Spinal cord (tissue), 10 donors: ENCODE measurements around the gene SLC29A4. TPM values are rescaled to one million over a fixed set of nuclear protein-coding genes. Genes with fewer than 3 reads are reported as not detected.

Experiments used
- DNase-seq, 6 donors: peaks; one replicate each; pipeline versions ENCODE4 v3.0.0 to v3.0.0-alpha.2; 2013 to 2015; ENCODE audit warnings: low spot score in 6 of 6, low read depth in 4 of 6
- H3K27ac ChIP-seq: one replicate; pipeline ENCODE4 v1.5.1; 2013; ENCODE audit warnings: low read depth, low read length, control low read depth
- H3K27me3 ChIP-seq: one replicate; pipeline ENCODE4 v1.6.1; 2013; ENCODE audit warnings: low read length; ENCODE audit not compliant: control insufficient read depth, insufficient read depth
- H3K36me3 ChIP-seq: one replicate; pipeline ENCODE4 v1.6.1; 2013; ENCODE audit warnings: low read length; ENCODE audit not compliant: control insufficient read depth, insufficient read depth
- H3K4me1 ChIP-seq: one replicate; pipeline ENCODE4 v1.6.1; 2013; ENCODE audit warnings: low read length; ENCODE audit not compliant: control insufficient read depth, insufficient read depth
- H3K4me3 ChIP-seq: one replicate; pipeline ENCODE4 v1.5.1; 2013; ENCODE audit warnings: low read depth, low read length, control low read depth
- H3K9me3 ChIP-seq: one replicate; pipeline ENCODE4 v1.6.1; 2013; ENCODE audit warnings: low read length; ENCODE audit not compliant: control insufficient read depth, insufficient read depth
- WGBS: methylation state at CpG from one replicate; pipeline ENCODE4 v1.1.5; 2013; ENCODE audit warnings: missing lambda C conversion rate; ENCODE audit not compliant: insufficient coverage; 5-methylcytosine and 5-hydroxymethylcytosine counted together
- polyA plus RNA-seq, 2 donors: library from polyadenylated mRNA; unstranded; fragments of 120-200 nt; gene quantifications; one replicate each; pipeline ENCODE4 v1.2.1, GENCODE V29; 2013; ENCODE audit not compliant: insufficient read length in 2 of 2
- total RNA-seq, 2 donors: library from RNA; depleted of rRNA in 1 of 2; stranded (reverse); fragments of 120-200 nt in 1 of 2; fragments of >200 nt in 1 of 2; gene quantifications; one replicate each; pipeline versions ENCODE4 v1.2.3 to v1.2.4, GENCODE V29; 2013 to 2014
- donor health status: healthy.

The SLC29A4 gene
- total and polyA plus RNA-seq, 4 donors, result 7.7 to 59.8 (median 33.6) TPM

DNA sequence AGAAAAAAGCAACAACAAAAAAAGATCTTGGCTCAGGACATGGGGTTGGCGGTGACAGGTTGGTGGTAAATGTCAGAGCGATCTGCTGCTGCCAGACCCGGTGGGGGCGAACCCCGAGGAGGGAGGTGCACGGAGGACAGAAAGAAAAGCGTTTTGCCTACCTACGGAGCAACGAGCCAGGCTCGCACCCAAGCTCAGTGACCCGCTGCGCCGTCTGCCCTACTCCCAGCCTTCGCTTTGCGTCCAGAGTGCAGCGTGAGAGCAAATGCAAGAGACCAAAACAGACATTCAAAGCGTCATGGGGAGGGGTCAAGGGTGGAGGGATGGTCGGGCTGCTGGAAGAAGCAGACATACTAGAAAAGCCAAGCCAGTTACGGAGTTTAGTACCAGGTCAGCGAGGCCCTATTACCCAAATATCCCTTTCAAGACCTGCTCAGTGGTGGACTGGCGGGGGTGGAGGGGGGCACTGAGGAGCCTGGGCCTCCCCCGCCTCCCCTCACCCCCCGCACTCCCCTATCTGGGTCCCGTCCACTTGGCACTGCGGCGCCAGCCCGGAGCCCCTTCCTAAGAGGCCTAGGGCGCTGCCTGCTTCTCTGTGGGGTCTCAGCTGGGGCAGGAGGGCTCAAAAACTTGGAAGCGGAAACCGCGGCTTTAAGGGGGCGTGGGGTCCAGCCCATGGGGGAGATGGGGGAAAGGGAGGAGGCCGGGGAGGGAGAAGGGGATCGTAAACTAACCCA is 66.9 kb downstream of the SLC29A4 start:
- Histone ChIP-seq H3K27ac (no peak overlapping the region), H3K4me3 (no peak overlapping the region), H3K9me3 (peaks cover under 1% of the 10 kb centered on the region), H3K4me1 (peaks cover 23% of the 10 kb centered on the region), H3K27me3 (no peaks in the 10 kb centered on the region), H3K36me3 (peaks cover 97% of the 10 kb centered on the region)
- no peak for DNase-seq
- 55% methylated on average over 23 of the region's 34 CpGs for WGBS

DNA sequence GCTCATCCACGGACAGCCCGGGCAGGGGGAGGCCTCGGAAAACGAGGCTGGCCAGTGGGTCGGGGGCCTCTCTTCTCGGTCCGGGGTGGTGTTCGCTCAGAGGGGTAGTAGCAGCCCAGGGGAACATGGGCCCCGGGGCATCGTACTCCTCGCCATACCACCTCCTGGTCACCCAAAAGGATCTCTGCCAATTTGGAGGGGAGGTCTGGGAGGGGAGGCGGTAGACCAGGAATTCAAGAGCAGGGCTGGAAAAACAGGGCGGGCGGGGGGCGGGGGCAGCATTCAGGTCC is 67.4 kb downstream of the SLC29A4 start:
- no peak for DNase-seq
- no peak overlapping the region for H3K27ac ChIP-seq
- no peaks in the 10 kb centered on the region for H3K9me3 ChIP-seq
- peaks cover 28% of the 10 kb centered on the region for H3K4me1 ChIP-seq
- 64% methylated on average over 8 of the region's 15 CpGs for WGBS
- H3K36me3 ChIP-seq, result peaks cover 96% of the 10 kb centered on the region
- H3K27me3 ChIP-seq, result no peaks in the 10 kb centered on the region
- no peak overlapping the region for H3K4me3 ChIP-seq

DNA sequence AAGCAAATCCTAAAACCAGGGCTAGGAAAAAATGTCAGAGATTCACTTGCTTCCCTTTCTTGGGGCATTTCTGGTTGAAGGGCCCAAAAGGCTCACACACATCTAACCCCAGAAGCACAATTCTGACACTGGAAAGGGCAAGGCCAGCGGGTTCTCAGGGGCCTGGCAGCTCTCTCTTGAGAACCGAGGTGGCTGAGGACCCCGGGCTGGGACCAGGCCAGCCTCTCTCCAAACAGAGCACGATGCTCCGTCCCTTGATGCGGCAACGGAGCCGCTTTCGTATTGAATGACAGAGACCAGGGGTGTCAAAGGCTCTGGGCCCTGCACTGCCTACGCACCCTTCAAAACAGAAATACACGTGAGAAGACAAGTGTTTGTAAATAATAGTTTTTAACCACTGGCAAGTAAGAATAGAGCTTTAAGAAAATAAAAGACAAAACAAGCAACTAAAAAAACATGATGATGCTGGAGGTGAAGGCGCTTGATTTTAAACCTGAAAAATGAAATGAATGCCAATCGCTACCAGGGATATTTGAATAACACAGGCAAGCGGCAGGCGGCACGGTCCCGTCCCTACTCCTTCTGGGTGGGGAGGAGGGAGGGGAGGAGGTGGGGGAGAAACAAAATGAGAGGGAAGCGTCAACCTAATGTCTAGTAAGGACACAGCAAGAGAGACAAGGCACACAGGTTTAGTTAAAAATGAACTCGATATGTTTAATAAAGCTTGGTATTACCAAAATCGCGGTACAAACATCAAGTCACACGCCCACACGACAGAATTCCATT is 68.0 kb downstream of the SLC29A4 start:
- Histone ChIP-seq H3K9me3 (no peaks in the 10 kb centered on the region), H3K4me1 (peaks cover 30% of the 10 kb centered on the region), H3K27me3 (no peaks in the 10 kb centered on the region), H3K4me3 (no peak overlapping the region), H3K36me3 (peaks cover 96% of the 10 kb centered on the region), H3K27ac (no peak overlapping the region)
- 82% methylated on average over 16 of the region's 23 CpGs for WGBS
- no peak for DNase-seq

DNA sequence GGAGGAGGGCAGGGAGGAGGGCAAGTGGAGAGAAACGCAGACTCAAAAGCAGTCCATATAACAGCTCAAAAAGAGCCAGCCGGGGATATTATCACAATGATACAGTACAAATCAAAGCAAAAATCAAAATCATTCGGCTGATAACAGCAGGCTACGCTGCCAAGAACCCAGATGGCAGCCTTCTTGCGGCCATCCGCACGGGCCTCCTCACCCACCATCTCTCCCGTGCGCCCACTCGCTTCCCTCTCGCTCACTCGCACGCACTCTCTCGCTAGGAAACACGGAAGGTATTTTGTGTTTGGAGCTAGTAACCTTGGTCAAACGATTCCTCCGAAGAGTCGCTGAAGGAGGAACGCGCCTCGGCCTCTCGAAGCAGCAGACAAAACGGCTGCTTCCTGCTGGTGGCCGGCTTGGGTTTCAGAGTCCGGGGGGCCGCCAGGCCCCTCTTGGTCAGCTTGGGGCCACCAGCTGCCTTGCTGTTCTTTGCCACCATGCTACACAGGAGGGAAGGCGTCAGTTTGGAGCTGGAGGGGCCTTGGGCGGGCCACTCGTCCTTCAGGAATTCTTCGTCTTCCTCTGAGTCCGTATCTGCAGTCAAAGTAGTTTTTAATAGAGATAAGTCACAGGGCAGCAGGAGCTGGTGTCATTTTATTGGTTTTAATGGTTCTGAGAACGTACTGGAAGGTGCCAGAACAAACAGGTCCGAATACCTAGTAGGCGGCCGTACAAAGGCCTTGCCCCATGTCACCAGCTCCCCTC is 68.9 kb downstream of the SLC29A4 start:
- no peak overlapping the region for H3K4me3 ChIP-seq
- no peaks in the 10 kb centered on the region for H3K9me3 ChIP-seq
- H3K4me1 ChIP-seq, result peaks cover 30% of the 10 kb centered on the region
- peak in 1 of 6 donors; percentile 44 for DNase-seq
- H3K36me3 ChIP-seq, result peaks cover 96% of the 10 kb centered on the region
- 89% methylated on average over 18 of the region's 35 CpGs for WGBS
- H3K27ac ChIP-seq, result no peak overlapping the region
- H3K27me3 ChIP-seq, result no peaks in the 10 kb centered on the region

DNA sequence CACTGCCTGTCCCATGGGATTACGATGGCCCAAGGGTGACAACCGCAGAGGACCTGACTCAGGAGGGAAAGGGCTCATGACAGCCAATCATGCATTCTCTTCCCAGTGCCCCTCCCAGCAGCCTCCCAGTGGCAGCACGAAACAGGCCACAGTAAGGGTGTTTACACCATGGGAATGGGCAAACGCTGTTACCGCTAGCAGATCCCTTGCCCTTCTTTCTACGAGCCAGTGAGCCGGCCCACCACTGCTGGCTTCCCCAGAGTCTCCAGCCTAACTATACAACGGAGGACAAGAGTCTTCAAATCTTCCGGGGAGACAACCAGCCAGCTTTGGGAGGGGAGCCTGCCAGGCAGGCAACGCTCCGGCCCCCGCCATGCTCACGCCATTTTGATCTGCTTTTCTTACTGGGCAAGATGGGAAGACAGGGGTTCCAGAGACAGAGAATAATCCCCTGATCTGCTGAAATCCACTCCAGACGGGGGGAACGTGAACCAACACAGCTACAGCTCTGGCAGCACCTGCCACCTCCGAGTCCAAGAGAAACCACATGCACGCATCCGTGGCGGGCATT is 69.8 kb downstream of the SLC29A4 start:
- no peaks in the 10 kb centered on the region for H3K9me3 ChIP-seq
- peaks cover 98% of the 10 kb centered on the region for H3K36me3 ChIP-seq
- no peak overlapping the region for H3K4me3 ChIP-seq
- 90% methylated on average over 16 of the region's 19 CpGs for WGBS
- H3K4me1 ChIP-seq, result peaks cover 30% of the 10 kb centered on the region
- no peaks in the 10 kb centered on the region for H3K27me3 ChIP-seq
- no peak for DNase-seq
- H3K27ac ChIP-seq, result no peak overlapping the region

DNA sequence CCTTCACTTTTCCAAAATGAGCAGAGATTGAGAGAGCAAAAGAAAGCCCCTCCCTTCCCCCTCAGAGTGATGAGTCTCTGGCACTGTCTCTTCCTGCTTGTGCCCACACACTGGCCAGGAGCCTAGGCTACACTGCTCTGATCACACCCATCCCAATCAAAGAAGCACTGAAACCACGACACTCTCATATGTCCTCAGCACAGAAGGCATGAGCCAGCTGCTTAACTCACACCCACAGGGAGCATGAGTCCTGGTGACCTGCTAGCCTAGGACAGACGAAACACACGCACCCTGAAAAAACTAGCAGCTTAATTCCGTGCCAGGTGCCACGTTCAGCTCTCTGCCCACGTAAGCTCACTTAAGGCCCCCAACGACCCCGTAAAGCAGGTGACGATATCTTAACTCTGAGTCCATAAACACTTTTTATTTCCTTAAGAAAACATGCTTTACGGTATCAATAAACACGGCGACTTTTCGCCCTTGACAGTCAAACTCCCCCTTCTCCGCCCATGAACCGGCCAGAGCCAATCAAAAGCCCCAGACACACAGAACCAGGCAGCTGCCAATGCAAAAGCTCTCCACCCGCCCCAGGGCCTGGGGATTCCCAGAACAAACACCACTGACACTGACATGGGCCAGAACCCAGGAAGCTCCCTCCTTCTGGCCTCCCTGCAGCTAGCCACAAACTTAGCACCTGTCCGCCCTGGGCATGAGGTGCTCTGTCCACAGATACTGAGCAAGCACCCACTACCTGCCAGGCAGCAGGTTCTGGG is 71.9 kb downstream of the SLC29A4 start:
- Histone ChIP-seq H3K27me3 (no peaks in the 10 kb centered on the region), H3K4me3 (no peak overlapping the region), H3K4me1 (peaks cover 37% of the 10 kb centered on the region), H3K27ac (no peak overlapping the region), H3K9me3 (no peaks in the 10 kb centered on the region), H3K36me3 (peaks cover 98% of the 10 kb centered on the region)
- 62% methylated on average over 17 of the region's 17 CpGs for WGBS
- no peak for DNase-seq

Other genes starting within 250 kb of the SLC29A4 start
- 10 to 100 TPM; 16.6 to 17.5 TPM for gene RBAK, start 237.1 kb upstream of the SLC29A4 start, total RNA-seq
- 10 to 100 TPM; 11.4 to 16.2 TPM for gene RBAK, start 237.1 kb upstream of the SLC29A4 start, polyA plus RNA-seq
- gene WIPI2, start 92.7 kb upstream of the SLC29A4 start, total RNA-seq, result 10 to 100 TPM; 48.7 to 55.8 TPM
- gene WIPI2, start 92.7 kb upstream of the SLC29A4 start, polyA plus RNA-seq, result 10 to 100 TPM; 65.2 to 75.0 TPM
- 10 to 100 TPM; 42.5 to 49.5 TPM for gene TNRC18, start 140.9 kb downstream of the SLC29A4 start, total RNA-seq
- gene TNRC18, start 140.9 kb downstream of the SLC29A4 start, polyA plus RNA-seq, result 100 to 1,000 TPM; 111 to 130 TPM
- gene FBXL18, start 230.9 kb downstream of the SLC29A4 start, total RNA-seq, result 1 to 10 TPM; 3.2 to 5.5 TPM
- gene FBXL18, start 230.9 kb downstream of the SLC29A4 start, polyA plus RNA-seq, result 10 to 100 TPM; 11.1 to 12.2 TPM
- 1,000 to 10,000 TPM; 1,617 to 2,167 TPM for gene ACTB, start 247.7 kb downstream of the SLC29A4 start, total RNA-seq
- 1,000 to 10,000 TPM; 3,737 to 4,702 TPM for gene ACTB, start 247.7 kb downstream of the SLC29A4 start, polyA plus RNA-seq